IMR-90 (cell line): ENCODE results near the gene PSMD1. TPM values are rescaled to one million over a fixed set of nuclear protein-coding genes. Genes with fewer than 3 reads are reported as not detected.

Experiments used
- ATAC-seq: fragments of 200-7000 bp; cut with Tn5 transposase; 2 replicates; pipeline ENCODE4 v1.9.1; 2020; ENCODE audit warnings: low read depth, mild to moderate bottlenecking, moderate library complexity
- BruUV-seq: library from RNA; stranded (reverse); fragments of 400-500 nt; replicated peaks from 2 replicates; lab custom pipeline; 2021; lab: Mats Ljungman, UMichigan
- CTCF ChIA-PET: fragments of 300-600 bp; formaldehyde crosslinking; extraction: SDS; loops from one replicate; lab custom pipeline; 2021; ENCODE audit warnings: antibody characterized with exemption; lab: Yijun Ruan, JAX
- POLR2A ChIA-PET: fragments of 300-600 bp; sonication (Branson Sonifier 250); formaldehyde crosslinking; loops from one replicate; lab custom pipeline; 2022; ENCODE audit warnings: antibody characterized with exemption; ENCODE audit not compliant: unreplicated experiment; lab: Charles Lee
- DNase-seq: peaks from one replicate; pipeline ENCODE4 v3.0.0; 2013
- H2AFZ ChIP-seq: replicated peaks from 2 replicates; pipeline ENCODE3; 2013; ENCODE audit warnings: low read length, mild to moderate bottlenecking; ENCODE audit not compliant: poor library complexity
- H2AK5ac ChIP-seq: 2 replicates; pipeline ENCODE4 v1.6.1; 2013; ENCODE audit warnings: low read depth, low read length, inconsistent platforms
- H2AK9ac ChIP-seq: replicated peaks from 2 replicates; pipeline ENCODE3; 2013; ENCODE audit warnings: mild to moderate bottlenecking, low read depth, low read length, moderate library complexity; ENCODE audit not compliant: poor library complexity
- H2BK120ac ChIP-seq: 2 replicates; pipeline ENCODE4 v1.6.1; 2013; ENCODE audit warnings: low read depth, low read length, inconsistent platforms
- H2BK15ac ChIP-seq: 3 replicates; pipeline ENCODE4 v1.6.1; 2013; ENCODE audit warnings: low read depth, low read length, inconsistent platforms
- H2BK20ac ChIP-seq: 2 replicates; pipeline ENCODE4 v1.6.1; 2013; ENCODE audit warnings: low read depth, mild to moderate bottlenecking, inconsistent platforms, low read length, moderate library complexity
- H2BK5ac ChIP-seq: 2 replicates; pipeline ENCODE4 v1.6.1; 2013; ENCODE audit warnings: mild to moderate bottlenecking, low read depth, low read length, inconsistent platforms; ENCODE audit not compliant: poor library complexity, severe bottlenecking
- H3K14ac ChIP-seq: replicated peaks from 2 replicates; pipeline ENCODE4 v1.6.1; 2013; ENCODE audit warnings: low read depth, low read length, inconsistent platforms
- H3K18ac ChIP-seq: 2 replicates; pipeline ENCODE4 v1.6.1; 2013; ENCODE audit warnings: low read depth, low read length, control low read depth
- H3K23ac ChIP-seq: 2 replicates; pipeline ENCODE4 v1.6.1; 2013; ENCODE audit warnings: low read depth, low read length, inconsistent platforms
- H3K27ac ChIP-seq: 2 replicates; pipeline ENCODE4 v1.5.1; 2013; ENCODE audit warnings: mild to moderate bottlenecking, control low read depth, low read length; ENCODE audit not compliant: insufficient read depth
- H3K27me3 ChIP-seq: 2 replicates; pipeline ENCODE4 v1.6.1; 2013; ENCODE audit warnings: low read length; ENCODE audit not compliant: control insufficient read depth, insufficient read depth
- H3K36me3 ChIP-seq: 2 replicates; pipeline ENCODE4 v1.6.1; 2013; ENCODE audit warnings: low read length, mixed read lengths; ENCODE audit not compliant: control insufficient read depth, insufficient read depth
- H3K4ac ChIP-seq: 2 replicates; pipeline ENCODE4 v1.6.1; 2013; ENCODE audit warnings: low read depth, low read length, inconsistent platforms
- H3K4me1 ChIP-seq: 2 replicates; pipeline ENCODE4 v1.6.1; 2013; ENCODE audit warnings: low read length, mixed read lengths; ENCODE audit not compliant: control insufficient read depth, insufficient read depth
- H3K4me2 ChIP-seq: 2 replicates; pipeline ENCODE4 v1.6.1; 2013; ENCODE audit warnings: low read depth, mild to moderate bottlenecking, control low read depth, low read length, moderate library complexity
- H3K4me3 ChIP-seq: 2 replicates; pipeline ENCODE4 v1.5.1; 2013; ENCODE audit warnings: low read depth, mild to moderate bottlenecking, control low read depth, low read length, moderate library complexity; ENCODE audit not compliant: insufficient read depth
- H3K56ac ChIP-seq: 2 replicates; pipeline ENCODE4 v1.6.1; 2013; ENCODE audit warnings: low read length, inconsistent platforms; ENCODE audit not compliant: insufficient read depth; ENCODE audit errors: extremely low read depth
- H3K79me1 ChIP-seq, 2 experiments: 2 replicates each; pipeline ENCODE4 v1.6.1; 2013; ENCODE audit warnings: low read length in 2 of 2, inconsistent platforms in 1 of 2, low read depth in 1 of 2
- H3K9ac ChIP-seq: 2 replicates; pipeline ENCODE4 v1.6.1; 2013; ENCODE audit warnings: low read depth, low read length, control low read depth
- H3K9me1 ChIP-seq: 2 replicates; pipeline ENCODE4 v1.6.1; 2013; ENCODE audit warnings: low read length, inconsistent platforms; ENCODE audit not compliant: insufficient read depth
- H3K9me3 ChIP-seq: 2 replicates; pipeline ENCODE4 v1.6.1; 2013; ENCODE audit warnings: low read length; ENCODE audit not compliant: control insufficient read depth, insufficient read depth
- H4K20me1 ChIP-seq: 2 replicates; pipeline ENCODE4 v1.6.1; 2013; ENCODE audit warnings: low read length, inconsistent platforms; ENCODE audit not compliant: insufficient read depth
- H4K5ac ChIP-seq: 2 replicates; pipeline ENCODE4 v1.6.1; 2013; ENCODE audit warnings: mild to moderate bottlenecking, low read depth, low read length, control low read depth
- H4K8ac ChIP-seq, 2 experiments: 2 replicates each; pipeline ENCODE4 v1.6.1; 2013; ENCODE audit warnings: low read depth in 2 of 2, low read length in 2 of 2, control low read depth in 1 of 2, inconsistent platforms in 1 of 2
- H4K91ac ChIP-seq: 2 replicates; pipeline ENCODE4 v1.6.1; 2013; ENCODE audit warnings: low read depth, low read length, inconsistent platforms; ENCODE audit not compliant: insufficient read depth
- CEBPB ChIP-seq: IDR thresholded peaks from 2 replicates; pipeline ENCODE4 v1.6.1; 2012; ENCODE audit warnings: low read depth, low read length, improper control_type of control experiment
- CHD1 ChIP-seq: IDR thresholded peaks from 2 replicates; pipeline ENCODE4 v1.6.1; 2012; ENCODE audit warnings: low read depth, low read length, improper control_type of control experiment
- CTCF ChIP-seq: conservative IDR thresholded peaks from 2 replicates; pipeline ENCODE4 v1.5.1; 2012; ENCODE audit warnings: mild to moderate bottlenecking, low read depth, low read length, improper control_type of control experiment
- ELK1 ChIP-seq: fragments of 150-350 bp; IDR thresholded peaks from 2 replicates; pipeline ENCODE4 v1.6.1; 2016; ENCODE audit warnings: low read depth, mild to moderate bottlenecking, low read length, moderate library complexity, borderline replicate concordance
- FOS ChIP-seq: fragments of 150-350 bp; IDR thresholded peaks from 2 replicates; pipeline ENCODE4 v1.6.1; 2016; ENCODE audit warnings: low read depth, low read length
- POLR2A ChIP-seq: IDR thresholded peaks from 2 replicates; pipeline ENCODE4 v1.6.1; 2012; ENCODE audit warnings: mild to moderate bottlenecking, low read depth, low read length
- RAD21 ChIP-seq: IDR thresholded peaks from 2 replicates; pipeline ENCODE4 v1.6.1; 2012; ENCODE audit warnings: low read length, improper control_type of control experiment
- RFX5 ChIP-seq: IDR thresholded peaks from 2 replicates; pipeline ENCODE4 v1.8.0; 2012; ENCODE audit warnings: low read depth, mild to moderate bottlenecking, low read length, moderate library complexity
- SMC3 ChIP-seq: fragments of 150-350 bp; IDR thresholded peaks from 2 replicates; pipeline ENCODE4 v1.6.1; 2016; ENCODE audit warnings: low read depth, mild to moderate bottlenecking, antibody characterized with exemption, low read length, moderate library complexity
- USF2 ChIP-seq: fragments of 150-350 bp; IDR thresholded peaks from 2 replicates; pipeline ENCODE4 v1.6.1; 2017; ENCODE audit warnings: mild to moderate bottlenecking, antibody characterized with exemption, low read length, low read depth
- WGBS, 2 experiments: methylation state at CpG; one replicate each; pipeline versions ENCODE4 v1.1.5 to v1.1.7; 2013; ENCODE audit warnings: missing lambda C conversion rate in 2 of 2; ENCODE audit not compliant: insufficient read length in 1 of 2; ENCODE audit errors: extremely low coverage in 2 of 2; 5-methylcytosine and 5-hydroxymethylcytosine counted together
- dilution Hi-C: fragments of 300-500 bp; cut with HindIII; formaldehyde crosslinking; loops from one replicate; pipeline ENCODE4 v1.14.3; 2018; ENCODE audit warnings: low sequenced_read_pairs; ENCODE audit not compliant: unreplicated experiment
- in situ Hi-C: fragments of 300-500 bp; cut with MboI; formaldehyde crosslinking; loops from 3 replicates; pipeline ENCODE4 v1.14.3; 2019; ENCODE audit warnings: low sequenced_read_pairs, inconsistent platforms, mixed read lengths
- intact Hi-C: fragments of 100-400 bp; cut with micrococcal nuclease; formaldehyde crosslinking; loops from 2 replicates; pipeline ENCODE4 v1.10.0; 2022
- polyA plus RNA-seq, 3 experiments: library from polyadenylated mRNA; depleted of rRNA; stranded (reverse); fragments of >200 nt; gene quantifications; 2 replicates each; pipeline ENCODE4 v1.2.3, GENCODE V29; 2012; ENCODE audit warnings: low replicate concordance in 1 of 3
- total RNA-seq: library from RNA; depleted of rRNA; stranded (reverse); fragments of >200 nt; gene quantifications from 2 replicates; pipeline ENCODE4 v1.2.3, GENCODE V29; 2012

Gene PSMD1
- total and polyA plus RNA-seq, 2 of the 4 experiments (the other 2 are of a cell fraction), result 89.8 to 181 TPM

GRCh38 chr2:231199219-231199618 lies 142.6 kb downstream of the PSMD1 start:
- H2BK120ac ChIP-seq, result peak overlapping the region; percentile 65; the same call in 1 of the 2 replicates
- H2BK5ac ChIP-seq, result peak overlapping the region; percentile 71
- peaks cover 9% of the 10 kb centered on the region; the same call in 1 of the 2 replicates for H3K4me1 ChIP-seq
- H3K14ac ChIP-seq, result peak overlapping the region; percentile 91
- ChIA-PET POLR2A (no interaction called here), CTCF (no interaction called here)
- TF ChIP-seq ELK1 (no peak), RAD21 (no peak), USF2 (no peak), POLR2A (no peak), FOS (peak; percentile 36; the same call in 1 of the 2 replicates), RFX5 (no peak), CEBPB (peak; percentile 80), SMC3 (no peak), CHD1 (no peak), CTCF (no peak)
- peak overlapping the region; percentile 97 for H2AFZ ChIP-seq
- BruUV-seq, result no TSS peak
- peak overlapping the region; percentile 83; the same call in 1 of the 2 replicates for H3K56ac ChIP-seq
- H3K4me3 ChIP-seq, result peak overlapping the region; percentile 95
- ATAC-seq, result no peak
- peak overlapping the region; percentile 94 for H3K9ac ChIP-seq
- dilution Hi-C loops, result no loop called here
- peak overlapping the region; percentile 85; the same call in 1 of the 2 replicates for H4K5ac ChIP-seq
- peaks cover 7% of the 10 kb centered on the region; the same call in 1 of the 2 replicates for H3K36me3 ChIP-seq
- H4K91ac ChIP-seq, result peak overlapping the region; percentile 72
- no peaks in the 10 kb centered on the region for H3K27me3 ChIP-seq
- peak overlapping the region; percentile 82 for H3K18ac ChIP-seq
- peak overlapping the region; percentile 84 for H3K4ac ChIP-seq
- intact Hi-C loops, result loop anchor here (2.0 kb wide), 1 partner anchor 24 kb away; no protein-coding TSS in a partner anchor
- H4K8ac ChIP-seq, result peak overlapping the region; percentile 75 to 79; a peak in 3 of 4 replicates
- H4K20me1 ChIP-seq, result peaks cover 11% of the 10 kb centered on the region
- no peaks in the 10 kb centered on the region for H3K9me3 ChIP-seq
- H2AK9ac ChIP-seq, result peak overlapping the region; percentile 87
- in situ Hi-C loops, result no loop called here
- peak overlapping the region; percentile 92 for H3K27ac ChIP-seq
- peak overlapping the region; percentile 50 for H2BK20ac ChIP-seq
- 14% methylated on average over 1 of the region's 5 CpGs; no CpG with 5 or more reads in 1 of the 2 experiments for WGBS, 2 experiments
- peaks cover 31 to 60% of the 10 kb centered on the region in 2 experiments for H3K79me1 ChIP-seq
- peak overlapping the region; percentile 99 for H3K4me2 ChIP-seq
- peak; percentile 52 for DNase-seq
- peaks cover 22% of the 10 kb centered on the region for H3K9me1 ChIP-seq
- H2BK15ac ChIP-seq, result peak overlapping the region; percentile 63; the same call in 1 of the 3 replicates
- peak overlapping the region; percentile 83; the same call in 1 of the 2 replicates for H2AK5ac ChIP-seq
- H3K23ac ChIP-seq, result peak overlapping the region; percentile 65
